Neural progenitor cell (in vitro differentiated cells): Measurements from ENCODE around the gene C1orf210. TPM values are rescaled to one million over a fixed set of nuclear protein-coding genes. Genes with fewer than 3 reads are reported as not detected.
A peak's percentile ranks its signal among the peaks of the same experiment; 100 is the strongest.

ENCODE experiments used
- DNase-seq: peaks from one replicate; pipeline ENCODE4 v3.0.0-alpha.2; 2016; ENCODE audit warnings: low spot score
- H2AFZ ChIP-seq: fragments of 200-600 bp; sonication (generic); replicated peaks from 2 replicates; pipeline ENCODE4 v1.6.1; 2016; ENCODE audit warnings: antibody characterized with exemption
- H3F3A ChIP-seq: fragments of 200-600 bp; sonication (generic); 2 replicates; pipeline ENCODE4 v1.6.1; 2016; ENCODE audit warnings: antibody characterized with exemption, low read depth
- H3K27ac ChIP-seq: fragments of 200-600 bp; sonication (generic); 2 replicates; pipeline ENCODE4 v1.5.1; 2016; ENCODE audit warnings: mild to moderate bottlenecking
- H3K27me3 ChIP-seq: fragments of 200-600 bp; sonication (generic); 2 replicates; pipeline ENCODE4 v1.6.1; 2016; ENCODE audit warnings: mild to moderate bottlenecking, moderate library complexity
- H3K36me3 ChIP-seq: fragments of 200-600 bp; sonication (generic); 2 replicates; pipeline ENCODE4 v1.5.1; 2016
- H3K4me1 ChIP-seq: fragments of 200-600 bp; sonication (generic); 2 replicates; pipeline ENCODE4 v1.6.1; 2016; ENCODE audit warnings: mixed run types
- H3K4me2 ChIP-seq: fragments of 200-600 bp; sonication (generic); 2 replicates; pipeline ENCODE4 v1.6.1; 2016
- H3K4me3 ChIP-seq: fragments of 200-600 bp; sonication (generic); 2 replicates; pipeline ENCODE4 v1.5.1; 2016
- H3K79me2 ChIP-seq: fragments of 200-600 bp; sonication (generic); 2 replicates; pipeline ENCODE4 v1.6.1; 2016; ENCODE audit warnings: low read depth
- H3K9ac ChIP-seq: fragments of 200-600 bp; sonication (generic); 2 replicates; pipeline ENCODE4 v1.6.1; 2016
- H3K9me3 ChIP-seq: fragments of 200-600 bp; sonication (generic); 2 replicates; pipeline ENCODE4 v1.5.1; 2016; ENCODE audit warnings: low read depth
- H4K20me1 ChIP-seq: fragments of 200-600 bp; sonication (generic); 2 replicates; pipeline ENCODE4 v1.6.1; 2016; ENCODE audit warnings: low read depth
- H3K27ac Mint-ChIP-seq: 3 replicates; pipeline ENCODE4 v1.8.0; 2021; ENCODE audit warnings: mixed read lengths
- H3K27me3 Mint-ChIP-seq: 2 replicates; pipeline ENCODE4 v1.8.0; 2022; ENCODE audit warnings: low read depth, mild to moderate bottlenecking, inconsistent platforms, moderate library complexity, mixed read lengths; ENCODE audit not compliant: insufficient read depth
- H3K36me3 Mint-ChIP-seq: 3 replicates; pipeline ENCODE4 v1.8.0; 2021; ENCODE audit warnings: mixed read lengths
- H3K4me1 Mint-ChIP-seq: 3 replicates; pipeline ENCODE4 v1.8.0; 2021; ENCODE audit warnings: mixed read lengths
- H3K4me3 Mint-ChIP-seq: 3 replicates; pipeline ENCODE4 v1.8.0; 2021; ENCODE audit warnings: mild to moderate bottlenecking, moderate library complexity, mixed read lengths
- H3K9me3 Mint-ChIP-seq: 3 replicates; pipeline ENCODE4 v1.8.0; 2020; ENCODE audit warnings: mixed read lengths
- EZH2 ChIP-seq: fragments of 200-600 bp; sonication (generic); IDR thresholded peaks from 2 replicates; pipeline ENCODE4 v1.6.1; 2017; ENCODE audit warnings: antibody characterized with exemption, mild to moderate bottlenecking, moderate library complexity
- EZH2phosphoT487 ChIP-seq: fragments of 200-600 bp; sonication (generic); IDR thresholded peaks from 2 replicates; pipeline ENCODE4 v1.6.1; 2017; ENCODE audit warnings: antibody characterized with exemption
- total RNA-seq: library from RNA; depleted of rRNA; stranded (reverse); fragments of >200 nt; gene quantifications from 2 replicates; pipeline ENCODE4 v1.2.3, GENCODE V29; 2015; ENCODE audit warnings: low replicate concordance
- TF ChIP-seq, protein P1 (sequence below): fragments of 200-600 bp; sonication (generic); IDR thresholded peaks from 2 replicates; pipeline ENCODE4 v1.5.1; 2017; ENCODE audit warnings: antibody characterized with exemption, mild to moderate bottlenecking

C1orf210 gene
- total RNA-seq, 1 donor from 2014 or later: not detected

DNA sequence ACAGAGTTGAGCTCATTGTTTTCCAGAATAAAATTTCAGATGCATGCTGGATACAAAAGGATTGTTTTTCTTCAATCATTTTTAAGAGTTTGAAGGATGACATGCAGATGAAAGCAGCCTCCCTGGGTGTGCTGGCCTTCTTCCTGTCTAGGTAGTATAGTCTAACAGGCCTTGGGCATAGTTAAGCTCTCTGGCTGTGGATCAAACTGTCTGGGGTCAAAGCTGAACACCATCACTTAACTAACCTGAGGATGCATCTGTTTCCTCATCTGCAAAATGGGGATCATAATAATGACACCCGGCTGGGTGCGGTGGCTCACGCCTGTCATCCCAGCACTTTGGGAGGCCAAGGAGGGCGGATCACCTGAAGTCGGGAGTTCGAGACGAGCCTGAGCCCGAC is 9.4 kb upstream of the C1orf210 start:
- peak overlapping the region; percentile 73 for H3K4me2 ChIP-seq
- no peak overlapping the region for H3K4me3 ChIP-seq
- Mint-ChIP-seq H3K9me3 (no peaks in the 10 kb centered on the region), H3K27me3 (peaks cover 5% of the 10 kb centered on the region), H3K27ac (no peak overlapping the region), H3K4me3 (no peak overlapping the region), H3K4me1 (peaks cover 17% of the 10 kb centered on the region), H3K36me3 (no peaks in the 10 kb centered on the region)
- no peaks in the 10 kb centered on the region for H3K27me3 ChIP-seq
- DNase-seq: no peak
- no peak overlapping the region for H2AFZ ChIP-seq
- peak overlapping the region; percentile 31 for H3K27ac ChIP-seq
- no peaks in the 10 kb centered on the region for H3K79me2 ChIP-seq
- H3K4me1 ChIP-seq: peaks cover 49% of the 10 kb centered on the region
- H3K9ac ChIP-seq: no peak overlapping the region
- peaks cover 20% of the 10 kb centered on the region for H3F3A ChIP-seq
- TF ChIP-seq EZH2phosphoT487: no peak
- no peak for TF ChIP-seq EZH2
- TF ChIP-seq, protein P1, sequence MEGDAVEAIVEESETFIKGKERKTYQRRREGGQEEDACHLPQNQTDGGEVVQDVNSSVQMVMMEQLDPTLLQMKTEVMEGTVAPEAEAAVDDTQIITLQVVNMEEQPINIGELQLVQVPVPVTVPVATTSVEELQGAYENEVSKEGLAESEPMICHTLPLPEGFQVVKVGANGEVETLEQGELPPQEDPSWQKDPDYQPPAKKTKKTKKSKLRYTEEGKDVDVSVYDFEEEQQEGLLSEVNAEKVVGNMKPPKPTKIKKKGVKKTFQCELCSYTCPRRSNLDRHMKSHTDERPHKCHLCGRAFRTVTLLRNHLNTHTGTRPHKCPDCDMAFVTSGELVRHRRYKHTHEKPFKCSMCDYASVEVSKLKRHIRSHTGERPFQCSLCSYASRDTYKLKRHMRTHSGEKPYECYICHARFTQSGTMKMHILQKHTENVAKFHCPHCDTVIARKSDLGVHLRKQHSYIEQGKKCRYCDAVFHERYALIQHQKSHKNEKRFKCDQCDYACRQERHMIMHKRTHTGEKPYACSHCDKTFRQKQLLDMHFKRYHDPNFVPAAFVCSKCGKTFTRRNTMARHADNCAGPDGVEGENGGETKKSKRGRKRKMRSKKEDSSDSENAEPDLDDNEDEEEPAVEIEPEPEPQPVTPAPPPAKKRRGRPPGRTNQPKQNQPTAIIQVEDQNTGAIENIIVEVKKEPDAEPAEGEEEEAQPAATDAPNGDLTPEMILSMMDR: no peak
- H3K9me3 ChIP-seq: no peaks in the 10 kb centered on the region
- H3K36me3 ChIP-seq: no peaks in the 10 kb centered on the region
- H4K20me1 ChIP-seq: no peaks in the 10 kb centered on the region

- Mint-ChIP-seq H3K9me3 (no peaks in the 10 kb centered on the region), H3K4me3 (no peak overlapping the region), H3K36me3 (no peaks in the 10 kb centered on the region), H3K27me3 (peaks cover 5% of the 10 kb centered on the region), H3K4me1 (peaks cover 17% of the 10 kb centered on the region), H3K27ac (no peak overlapping the region)
- Histone ChIP-seq H3K9ac (no peak overlapping the region), H3K79me2 (no peaks in the 10 kb centered on the region), H3K4me2 (no peak overlapping the region), H3K9me3 (no peaks in the 10 kb centered on the region), H3K4me1 (peaks cover 43% of the 10 kb centered on the region), H3K36me3 (no peaks in the 10 kb centered on the region), H3K4me3 (no peak overlapping the region), H3K27me3 (no peaks in the 10 kb centered on the region), H4K20me1 (no peaks in the 10 kb centered on the region), H2AFZ (no peak overlapping the region), H3K27ac (no peak overlapping the region), H3F3A (peaks cover 20% of the 10 kb centered on the region)
- TF ChIP-seq, protein P1: no peak
- TF ChIP-seq EZH2 (no peak), EZH2phosphoT487 (no peak)
- peak; percentile 37 for DNase-seq
Measured at GRCh38 chr1:43293896-43294760, 8.7 kb upstream of the C1orf210 start.

- Histone ChIP-seq H3K27me3 (no peaks in the 10 kb centered on the region), H4K20me1 (no peaks in the 10 kb centered on the region), H3K4me2 (no peak overlapping the region), H3K9me3 (no peaks in the 10 kb centered on the region), H2AFZ (no peak overlapping the region), H3K79me2 (no peaks in the 10 kb centered on the region), H3F3A (peaks cover 20% of the 10 kb centered on the region), H3K4me1 (peaks cover 39% of the 10 kb centered on the region), H3K4me3 (no peak overlapping the region), H3K9ac (no peak overlapping the region), H3K27ac (no peak overlapping the region), H3K36me3 (no peaks in the 10 kb centered on the region)
- peaks cover 17% of the 10 kb centered on the region for H3K4me1 Mint-ChIP-seq
- no peaks in the 10 kb centered on the region for H3K9me3 Mint-ChIP-seq
- H3K27ac Mint-ChIP-seq: peak overlapping the region; percentile 89
- TF ChIP-seq, protein P1: no peak
- TF ChIP-seq EZH2: no peak
- no peak for TF ChIP-seq EZH2phosphoT487
- no peak for DNase-seq
- peaks cover 5% of the 10 kb centered on the region for H3K27me3 Mint-ChIP-seq
- no peaks in the 10 kb centered on the region for H3K36me3 Mint-ChIP-seq
- H3K4me3 Mint-ChIP-seq: no peak overlapping the region
Measured at GRCh38 chr1:43293176-43293575, 7.8 kb upstream of the C1orf210 start.
